GM12801 (cell line): ENCODE results near the gene XCR1.

Experiments
- CTCF ChIP-seq: IDR thresholded peaks from one replicate; pipeline ENCODE4 v1.5.1; 2011; ENCODE audit warnings: control low read depth; ENCODE audit not compliant: insufficient read length; ENCODE audit errors: extremely low read depth

XCR1 gene

GRCh38 chr3:46021516-46021915 lies 5.8 kb downstream of the XCR1 start:
- TF ChIP-seq CTCF, result no peak

GRCh38 chr3:46020766-46021510 lies 6.3 kb downstream of the XCR1 start:
- TF ChIP-seq CTCF, result no peak

- TF ChIP-seq CTCF, result no peak
Measured at GRCh38 chr3:46019707-46020106, 7.6 kb downstream of the XCR1 start.

GRCh38 chr3:46017720-46018119 lies 9.6 kb downstream of the XCR1 start:
- no peak for TF ChIP-seq CTCF

GRCh38 chr3:46013316-46014094 lies 13.8 kb downstream of the XCR1 start:
- TF ChIP-seq CTCF, result no peak

GRCh38 chr3:46012246-46012645 lies 15.0 kb downstream of the XCR1 start:
- TF ChIP-seq CTCF, result no peak

- no peak for TF ChIP-seq CTCF
Measured at GRCh38 chr3:46010519-46011113, 16.7 kb downstream of the XCR1 start.
